HL-60/S4 treated with retinoic acid at 250 ng/mL for 4 days and 3 days (cell line): ENCODE measurements around the gene VGLL1.

ENCODE experiments used
- in situ Hi-C: fragments of 300-500 bp; cut with MboI; formaldehyde crosslinking; loops from 2 replicates; pipeline ENCODE4 v1.7.0; 2022; ENCODE audit warnings: low sequenced_read_pairs

The VGLL1 gene, protein sequence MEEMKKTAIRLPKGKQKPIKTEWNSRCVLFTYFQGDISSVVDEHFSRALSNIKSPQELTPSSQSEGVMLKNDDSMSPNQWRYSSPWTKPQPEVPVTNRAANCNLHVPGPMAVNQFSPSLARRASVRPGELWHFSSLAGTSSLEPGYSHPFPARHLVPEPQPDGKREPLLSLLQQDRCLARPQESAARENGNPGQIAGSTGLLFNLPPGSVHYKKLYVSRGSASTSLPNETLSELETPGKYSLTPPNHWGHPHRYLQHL

DNA sequence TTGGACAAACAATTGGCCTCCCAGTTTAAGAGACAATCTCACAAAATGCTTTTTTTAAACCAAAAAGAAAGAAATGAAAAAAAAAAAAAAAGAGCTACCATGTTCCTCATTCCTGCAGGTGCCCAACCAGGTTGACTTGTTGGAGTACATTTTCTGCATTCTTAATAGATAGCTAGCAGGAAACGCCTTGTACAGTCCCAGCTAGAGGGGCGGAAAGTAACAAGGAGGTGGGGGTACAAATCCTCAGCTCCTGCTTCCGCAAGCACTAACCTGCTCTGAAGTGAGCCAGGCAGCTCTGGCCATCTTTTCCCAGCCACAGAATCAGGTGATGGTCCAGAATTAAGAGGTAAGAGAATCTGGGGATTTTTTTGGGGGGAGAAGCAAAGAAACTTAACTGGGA lies at the start of gene VGLL1:
VGLL1 (plus strand) TSS at position 265 of the 400 bp plus-strand sequence. CDS start 3,806 bp downstream, outside the sequence.
- in situ Hi-C loops: no loop called here

DNA sequence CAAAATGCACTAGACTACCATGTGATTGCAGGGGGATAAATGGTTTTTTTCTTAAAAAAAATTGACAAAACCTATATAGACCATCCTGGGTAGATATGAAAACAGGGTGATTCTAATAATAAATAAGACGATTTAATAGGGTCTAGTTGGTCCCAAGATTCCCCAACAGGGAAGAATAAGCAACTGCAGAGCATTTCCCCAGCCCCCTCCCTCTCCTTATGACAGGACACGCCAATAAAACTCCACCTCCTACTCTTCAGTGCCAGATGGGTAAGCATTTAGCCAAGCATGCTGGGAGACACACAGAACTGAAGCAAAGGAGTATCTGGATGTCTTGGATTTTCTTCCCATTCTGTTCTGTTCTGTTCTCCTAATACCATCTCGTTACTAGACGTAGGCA lies 44.4 kb upstream of the VGLL1 start, which contains the start of gene BRS3:
BRS3 (plus strand) TSS at position 301 of the 400 bp plus-strand sequence. CDS start 168 bp downstream, outside the sequence.
- in situ Hi-C loops: no loop called here

DNA sequence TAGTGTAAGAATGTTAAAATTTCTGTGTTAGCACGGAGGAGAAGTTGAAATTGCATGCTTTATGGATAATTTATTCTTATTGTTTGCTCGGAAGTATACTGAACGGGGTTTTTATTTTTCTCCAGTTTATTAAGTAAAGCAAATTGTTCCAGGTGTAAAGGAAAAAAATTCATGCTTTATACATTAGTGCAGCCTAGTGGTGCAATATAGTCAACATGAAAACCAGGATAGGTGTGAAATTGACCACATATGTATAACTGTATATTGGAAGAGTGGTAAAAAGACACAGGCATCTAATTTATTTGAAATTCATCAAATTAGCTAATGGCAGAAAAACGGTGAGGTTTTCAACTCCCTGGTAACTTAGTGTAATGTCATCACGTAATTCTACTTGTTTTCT lies 43.3 kb upstream of the VGLL1 start:
- in situ Hi-C loops: no loop called here

GRCh38 chrX:136491832-136492231 lies 40.2 kb upstream of the VGLL1 start:
- in situ Hi-C loops: no loop called here

DNA sequence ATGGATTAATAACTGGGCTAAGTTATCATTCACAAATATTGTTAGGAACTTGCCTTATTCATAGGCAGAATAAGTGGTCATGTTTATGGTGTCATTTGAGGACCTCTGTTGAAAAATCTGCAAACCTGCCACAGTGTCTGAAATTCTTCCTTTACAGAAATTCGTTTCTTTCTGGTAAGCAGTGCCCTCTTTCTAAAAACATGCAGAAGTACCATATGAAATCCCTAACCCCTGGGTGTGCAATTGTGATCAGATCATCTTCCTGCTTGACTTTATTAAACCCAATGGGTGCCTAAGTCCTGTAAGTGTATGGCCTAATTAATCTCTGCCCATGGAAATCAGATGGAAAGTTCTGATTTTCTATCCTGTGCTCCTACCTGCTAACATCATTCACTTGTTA lies 39.0 kb upstream of the VGLL1 start:
- in situ Hi-C loops: no loop called here

- in situ Hi-C loops: no loop called here
Measured at GRCh38 chrX:136495043-136495442, 37.0 kb upstream of the VGLL1 start.

DNA sequence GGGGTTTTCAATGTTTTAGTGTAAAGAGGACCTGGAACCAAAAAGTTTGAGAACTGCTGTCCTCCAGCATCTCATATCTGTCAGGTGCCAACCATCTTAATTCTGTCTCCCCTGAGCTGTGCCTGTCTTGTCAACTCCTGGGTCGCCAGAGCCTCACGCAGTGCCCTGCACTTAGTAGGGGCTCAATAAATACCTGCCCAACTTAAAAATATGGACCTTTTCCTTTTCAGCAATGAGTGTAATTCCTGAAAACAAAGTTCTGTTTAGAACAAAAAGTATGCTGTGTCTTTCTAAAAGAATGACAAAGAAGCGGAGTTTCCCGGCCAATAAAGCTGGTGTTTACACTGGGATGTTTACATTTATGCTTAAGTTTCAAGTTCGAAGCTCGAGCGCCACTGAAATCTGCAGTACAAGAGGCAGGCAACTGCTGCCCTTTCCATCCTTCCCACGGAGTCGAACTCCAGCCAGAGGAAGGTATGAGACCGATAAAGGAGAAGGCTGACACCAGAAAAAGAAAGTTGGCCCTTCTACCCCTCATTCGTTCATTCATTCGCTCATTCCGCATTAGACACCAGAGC lies 35.7 kb upstream of the VGLL1 start:
- in situ Hi-C loops: no loop called here

DNA sequence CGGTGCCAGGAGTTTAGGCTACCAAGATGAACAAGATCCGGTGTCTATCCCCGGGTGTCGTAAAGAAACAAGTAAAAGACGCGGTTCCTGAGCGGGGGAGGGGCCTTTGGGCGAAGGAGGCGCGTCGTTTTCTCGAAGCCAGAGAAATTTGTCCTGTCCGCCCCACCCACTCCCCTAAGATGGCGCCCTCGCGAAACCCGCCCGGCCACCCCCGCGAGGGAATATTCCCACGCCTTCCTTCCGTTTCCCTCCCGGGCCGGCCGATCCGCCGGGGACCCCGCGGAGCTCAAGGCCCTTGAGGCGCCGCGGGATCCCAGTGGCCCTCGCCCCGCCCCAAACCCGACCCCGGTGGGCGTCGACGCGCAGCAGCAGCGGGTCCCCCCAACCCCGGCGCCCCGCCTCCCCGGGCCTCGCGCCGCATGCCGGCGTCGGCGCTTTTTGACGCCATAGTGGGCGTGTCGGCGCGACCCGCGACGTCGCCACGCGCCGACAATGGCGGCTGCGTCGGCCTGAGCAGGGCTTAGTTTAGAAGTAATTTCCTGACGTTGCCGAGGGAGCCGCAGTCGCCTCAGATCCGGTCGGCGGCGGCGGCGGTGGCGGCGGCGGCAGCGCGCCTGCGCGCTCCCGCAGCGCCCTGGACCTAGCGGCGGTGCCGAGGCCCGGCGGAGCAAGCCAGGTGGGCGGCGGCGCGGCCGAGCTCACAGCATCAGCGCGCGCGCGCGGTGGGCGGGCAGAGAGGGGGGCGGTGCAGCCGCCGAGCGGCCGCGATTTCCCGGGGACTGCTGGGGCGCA lies 35.1 kb upstream of the VGLL1 start:
- in situ Hi-C loops: no loop called here

DNA sequence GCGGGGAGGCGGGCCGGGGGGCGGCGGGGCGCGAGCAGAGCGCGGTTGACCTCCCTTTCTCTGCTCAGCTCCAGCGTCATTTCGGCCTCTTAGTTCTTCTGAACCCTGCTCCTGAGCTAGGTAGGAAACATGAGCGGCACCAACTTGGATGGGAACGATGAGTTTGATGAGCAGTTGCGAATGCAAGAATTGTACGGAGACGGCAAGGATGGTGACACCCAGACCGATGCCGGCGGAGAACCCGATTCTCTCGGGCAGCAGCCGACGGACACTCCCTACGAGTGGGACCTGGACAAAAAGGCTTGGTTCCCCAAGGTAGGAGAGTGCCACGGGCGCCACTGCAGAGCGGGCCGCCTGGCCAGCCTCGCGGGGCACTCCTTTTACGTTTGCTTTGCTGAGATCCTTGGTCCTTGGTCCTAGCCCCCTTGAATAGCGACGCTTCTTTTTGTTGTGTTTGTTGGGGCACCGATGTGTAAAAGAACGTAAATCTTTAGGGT lies 34.4 kb upstream of the VGLL1 start, which contains the start of gene HTATSF1:
HTATSF1 (plus strand) TSS at position 37 of the 497 bp plus-strand sequence; CDS start at position 130, 93 bp downstream.
- in situ Hi-C loops: no loop called here

DNA sequence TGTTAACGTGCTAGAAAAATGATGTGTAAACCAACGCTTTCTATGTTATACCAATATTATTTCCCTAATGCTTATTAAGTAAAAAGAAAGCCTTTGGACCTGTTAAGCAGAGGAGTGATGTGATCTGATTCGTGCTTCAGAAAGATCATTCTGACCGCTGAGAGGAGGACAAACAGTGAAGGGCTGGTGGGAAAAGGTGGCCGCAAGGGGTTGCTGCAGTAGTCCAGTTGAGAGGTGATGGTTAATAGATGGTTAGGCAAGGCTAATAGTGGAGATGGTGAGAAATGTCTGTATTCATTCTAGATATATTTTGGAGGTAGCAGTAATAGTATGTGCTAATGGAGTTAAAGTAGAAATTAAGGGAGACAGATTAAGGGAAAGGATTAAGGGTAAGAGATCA lies 12.9 kb upstream of the VGLL1 start:
- in situ Hi-C loops: no loop called here

GRCh38 chrX:136523770-136524169 lies 8.2 kb upstream of the VGLL1 start:
- in situ Hi-C loops: no loop called here

DNA sequence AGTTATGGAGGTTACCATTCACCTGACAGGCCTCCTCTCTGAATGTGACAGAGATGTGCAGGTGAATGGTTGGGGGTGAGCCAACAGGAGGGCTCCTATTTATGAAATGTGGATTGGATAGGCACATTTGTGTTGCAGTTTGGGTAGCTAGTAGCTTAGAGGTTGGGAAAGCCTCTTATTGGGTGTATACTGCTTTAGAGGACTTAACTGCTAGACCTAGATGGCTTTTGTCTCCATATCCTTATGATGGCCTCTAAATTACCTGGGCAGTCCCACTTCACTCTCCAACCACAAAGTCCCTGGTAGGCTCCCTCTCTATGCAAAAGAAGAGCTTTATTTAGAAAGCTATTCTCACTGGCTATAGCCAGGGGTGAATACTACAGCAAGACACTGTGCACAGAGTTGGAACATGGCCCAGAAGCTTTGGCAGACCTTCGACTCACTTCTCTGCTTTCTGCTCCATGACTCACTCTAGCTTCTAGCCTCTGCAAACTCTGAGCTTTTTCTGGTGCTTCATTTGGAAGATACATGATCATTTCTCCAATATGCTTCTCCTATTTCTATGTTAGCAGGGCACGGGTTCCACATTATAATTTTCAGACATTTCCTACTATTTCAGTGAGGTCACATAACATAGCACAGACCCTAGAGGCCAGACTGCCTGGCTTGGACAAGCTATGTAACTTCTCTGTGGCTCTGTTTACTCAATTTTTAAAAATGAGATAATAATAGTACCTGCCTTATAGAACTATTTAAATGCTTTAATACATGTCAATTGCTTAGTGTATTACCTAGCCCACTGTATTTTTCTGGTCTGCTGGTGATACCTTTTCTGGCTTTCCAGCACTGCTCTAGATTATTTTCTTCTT lies 6.0 kb upstream of the VGLL1 start:
- in situ Hi-C loops: no loop called here

DNA sequence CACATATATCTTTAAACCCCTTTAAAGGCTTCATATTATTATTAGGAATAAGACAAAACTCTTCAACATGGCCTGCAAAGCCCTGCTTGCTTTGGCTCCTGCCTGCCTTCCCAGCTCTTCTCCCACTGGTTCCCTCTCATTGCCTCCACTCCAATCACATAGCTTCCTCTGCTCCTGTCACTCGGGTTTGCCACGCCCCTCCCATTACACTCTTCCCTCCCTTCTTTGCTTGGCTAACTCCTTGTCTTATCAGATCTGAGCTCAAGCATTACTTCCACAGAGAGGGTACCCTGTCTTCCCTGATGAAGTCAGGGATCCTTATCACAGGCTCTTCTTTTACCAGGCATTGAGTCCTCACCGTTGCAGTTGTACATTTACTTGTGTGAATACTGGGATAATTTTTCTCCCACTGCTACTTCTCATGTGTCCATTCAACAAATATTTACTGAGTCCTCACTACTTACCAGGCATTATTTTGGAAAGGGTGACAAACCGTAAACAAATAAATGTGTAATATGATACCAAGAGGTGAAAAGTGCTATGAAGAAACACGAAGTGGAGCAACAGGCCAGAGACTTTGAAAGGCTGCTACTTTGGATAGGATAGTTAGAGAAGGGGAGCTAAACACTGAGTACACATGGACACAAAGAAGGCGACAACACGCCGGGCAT lies 3.2 kb upstream of the VGLL1 start:
- in situ Hi-C loops: no loop called here

DNA sequence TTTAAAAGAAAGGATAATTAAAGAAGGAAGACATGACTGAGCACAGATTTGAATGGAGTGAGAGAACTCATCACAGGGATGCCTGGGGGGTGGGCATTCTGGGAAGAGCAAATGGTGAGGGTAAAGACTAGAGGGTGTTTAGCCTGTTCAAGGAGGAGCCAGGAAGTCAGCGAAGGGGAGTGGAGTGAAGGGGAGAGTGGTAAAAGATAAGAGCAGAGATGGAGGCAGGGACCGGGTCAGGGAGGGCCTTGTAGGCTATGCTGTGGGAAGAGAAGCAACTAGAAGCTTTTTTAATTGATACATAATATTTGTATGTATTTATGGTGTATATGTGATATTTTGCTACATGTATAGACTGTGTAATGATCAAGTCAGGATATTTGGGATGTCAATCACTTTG lies 2.2 kb upstream of the VGLL1 start:
- in situ Hi-C loops: no loop called here

GRCh38 chrX:136534131-136534530 lies 2.1 kb downstream of the VGLL1 start:
- in situ Hi-C loops: no loop called here

DNA sequence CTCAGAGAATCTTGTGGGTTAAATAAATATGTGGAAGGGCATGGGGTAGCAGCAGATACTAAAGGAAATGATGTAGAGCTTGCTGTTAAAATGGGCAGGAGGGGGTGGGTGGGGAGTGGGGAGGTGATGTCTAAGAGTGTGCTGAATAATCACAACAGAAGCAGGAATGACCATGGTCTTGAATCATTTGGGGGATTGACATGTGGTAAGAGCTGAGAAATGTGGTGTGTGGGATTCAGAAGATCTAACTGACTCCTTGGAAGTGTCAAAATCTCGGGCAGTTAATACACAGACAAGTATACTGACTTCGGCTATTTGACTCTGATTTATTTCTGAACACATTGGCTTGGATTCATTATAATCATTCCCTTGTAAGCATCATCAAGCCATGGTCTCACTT lies 6.8 kb downstream of the VGLL1 start:
- in situ Hi-C loops: no loop called here

DNA sequence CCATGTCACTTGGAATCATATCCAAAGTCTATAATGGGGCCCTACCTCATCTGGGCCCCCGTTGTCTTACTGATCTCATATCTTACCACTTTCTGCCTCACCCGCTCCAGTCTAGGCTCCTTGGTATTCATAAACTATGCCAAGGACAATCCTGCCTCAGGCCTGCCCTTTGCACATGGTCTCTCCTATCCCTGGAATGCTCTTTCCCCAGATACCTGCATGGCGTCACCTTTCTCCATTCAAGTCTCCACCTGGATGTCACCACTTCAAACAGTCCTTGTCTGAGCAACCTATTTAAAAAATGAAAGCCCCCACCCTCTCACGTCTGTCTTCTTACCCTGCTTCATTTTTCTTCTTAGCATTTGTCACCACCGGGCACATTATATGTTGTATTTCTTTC lies 8.2 kb downstream of the VGLL1 start:
- in situ Hi-C loops: no loop called here

GRCh38 chrX:136541294-136541693 lies 9.3 kb downstream of the VGLL1 start:
- in situ Hi-C loops: no loop called here

DNA sequence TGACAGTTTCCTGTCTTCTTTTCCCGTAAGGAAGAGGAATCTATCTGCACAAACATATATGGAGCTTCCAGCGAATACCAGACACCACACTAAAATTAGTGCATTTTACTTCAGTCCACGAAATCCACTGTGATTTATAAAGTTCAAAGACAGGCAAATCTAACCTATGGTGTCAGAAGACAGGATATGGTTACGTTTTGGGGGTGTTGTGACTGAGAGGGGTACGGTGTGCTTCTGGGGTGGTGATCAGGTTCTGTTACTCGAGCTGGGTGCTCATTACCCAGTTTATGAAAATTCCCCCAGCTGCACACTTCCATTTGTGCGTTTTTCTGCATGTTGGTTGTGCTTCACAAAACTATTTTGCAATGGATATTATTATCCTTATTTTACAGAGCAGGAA lies 10.3 kb downstream of the VGLL1 start:
- in situ Hi-C loops: no loop called here

- in situ Hi-C loops: no loop called here
Measured at GRCh38 chrX:136546371-136546781, 14.4 kb downstream of the VGLL1 start.
